ENCODE data around the gene DOCK7. TPM values are rescaled to one million over a fixed set of nuclear protein-coding genes. Genes with fewer than 3 reads are reported as not detected.

Gene DOCK7
- total and polyA plus RNA-seq, 2 of the 13 experiments (the other 11 are each of a cell fraction or from before 2014, with no cell fraction given), result 45.7 to 67.2 TPM

DNA sequence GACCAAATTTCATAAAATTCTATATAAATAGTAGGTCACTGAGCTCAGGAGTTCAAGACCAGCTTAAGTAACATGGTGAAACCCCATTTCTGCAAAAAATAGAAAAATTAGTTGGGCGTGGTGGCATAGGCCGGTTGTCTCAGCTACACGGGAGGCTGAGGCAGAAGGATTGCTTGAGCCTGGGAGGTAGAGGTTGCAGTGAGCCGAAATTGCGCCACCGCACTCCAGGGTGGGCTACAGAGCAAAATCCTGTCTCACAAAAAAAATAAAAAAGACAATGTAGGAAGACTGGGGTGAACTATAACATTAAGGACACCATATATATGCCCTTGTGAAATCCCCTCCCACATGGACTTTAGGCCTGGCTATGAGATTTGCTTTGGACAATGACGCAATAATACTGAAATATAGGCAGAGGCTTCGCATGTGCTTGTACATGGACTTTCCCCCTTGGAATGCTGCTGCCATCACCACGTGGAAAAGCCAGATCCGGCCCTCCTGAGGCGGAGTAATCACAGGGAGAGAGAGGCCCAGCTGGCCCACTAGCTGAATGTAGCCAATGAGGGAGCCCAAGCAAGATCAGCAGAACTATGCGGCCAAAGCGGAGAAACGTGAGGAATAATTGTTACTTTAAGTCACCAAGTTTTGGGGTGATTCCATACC, 264.5 kb downstream of the DOCK7 start (continued):
- 0 out of 2 replicates have a peak, but pooled peaks have one; percentile 45 for TF ChIP-seq AFF4 (CRISPR knock-in tag; IDR thresholded peaks at IDR 0.05)
- TF ChIP-seq ZNF292 (CRISPR knock-in tag; IDR thresholded peaks at IDR 0.05; ENCODE audit: borderline replicate concordance, low read depth), result peak; percentile 65
- peak; percentile 82 for TF ChIP-seq ZNF687 (CRISPR knock-in tag; IDR thresholded peaks at IDR 0.05)
- peak; percentile 65; the same call in 1 of the 2 replicates for TF ChIP-seq MXD1 (CRISPR knock-in tag; IDR thresholded peaks at IDR 0.05)
- peak; percentile 22; the same call in 1 of the 2 replicates for TF ChIP-seq RXRA (CRISPR knock-in tag; IDR thresholded peaks at IDR 0.05)
- TF ChIP-seq NFIC (IDR thresholded peaks at IDR 0.05; ENCODE audit: low read length), result peak; percentile 61; the same call in 1 of the 2 replicates
- peak; percentile 73 for TF ChIP-seq ZMYM2 (CRISPR knock-in tag; IDR thresholded peaks at IDR 0.05)
- TF ChIP-seq DR1 (CRISPR knock-in tag; IDR thresholded peaks at IDR 0.05), result peak; percentile 56; the same call in 1 of the 2 replicates
- TF ChIP-seq GZF1 (CRISPR knock-in tag; IDR thresholded peaks at IDR 0.05), result 0 out of 2 replicates have a peak, but pooled peaks have one; percentile 75
- TF ChIP-seq, protein P1, sequence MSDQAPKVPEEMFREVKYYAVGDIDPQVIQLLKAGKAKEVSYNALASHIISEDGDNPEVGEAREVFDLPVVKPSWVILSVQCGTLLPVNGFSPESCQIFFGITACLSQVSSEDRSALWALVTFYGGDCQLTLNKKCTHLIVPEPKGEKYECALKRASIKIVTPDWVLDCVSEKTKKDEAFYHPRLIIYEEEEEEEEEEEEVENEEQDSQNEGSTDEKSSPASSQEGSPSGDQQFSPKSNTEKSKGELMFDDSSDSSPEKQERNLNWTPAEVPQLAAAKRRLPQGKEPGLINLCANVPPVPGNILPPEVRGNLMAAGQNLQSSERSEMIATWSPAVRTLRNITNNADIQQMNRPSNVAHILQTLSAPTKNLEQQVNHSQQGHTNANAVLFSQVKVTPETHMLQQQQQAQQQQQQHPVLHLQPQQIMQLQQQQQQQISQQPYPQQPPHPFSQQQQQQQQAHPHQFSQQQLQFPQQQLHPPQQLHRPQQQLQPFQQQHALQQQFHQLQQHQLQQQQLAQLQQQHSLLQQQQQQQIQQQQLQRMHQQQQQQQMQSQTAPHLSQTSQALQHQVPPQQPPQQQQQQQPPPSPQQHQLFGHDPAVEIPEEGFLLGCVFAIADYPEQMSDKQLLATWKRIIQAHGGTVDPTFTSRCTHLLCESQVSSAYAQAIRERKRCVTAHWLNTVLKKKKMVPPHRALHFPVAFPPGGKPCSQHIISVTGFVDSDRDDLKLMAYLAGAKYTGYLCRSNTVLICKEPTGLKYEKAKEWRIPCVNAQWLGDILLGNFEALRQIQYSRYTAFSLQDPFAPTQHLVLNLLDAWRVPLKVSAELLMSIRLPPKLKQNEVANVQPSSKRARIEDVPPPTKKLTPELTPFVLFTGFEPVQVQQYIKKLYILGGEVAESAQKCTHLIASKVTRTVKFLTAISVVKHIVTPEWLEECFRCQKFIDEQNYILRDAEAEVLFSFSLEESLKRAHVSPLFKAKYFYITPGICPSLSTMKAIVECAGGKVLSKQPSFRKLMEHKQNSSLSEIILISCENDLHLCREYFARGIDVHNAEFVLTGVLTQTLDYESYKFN (CRISPR knock-in tag; conservative IDR thresholded peaks at IDR 0.05), result peak; percentile 83
- 0 out of 2 replicates have a peak, but pooled peaks have one; percentile 71 for TF ChIP-seq ZSCAN12 (CRISPR knock-in tag; IDR thresholded peaks at IDR 0.05)
- TF ChIP-seq TBX2 (CRISPR knock-in tag; IDR thresholded peaks at IDR 0.05; ENCODE audit: borderline replicate concordance), result peak; percentile 68
- peak; percentile 95 for TF ChIP-seq ZHX1 (CRISPR knock-in tag; IDR thresholded peaks at IDR 0.05; ENCODE audit: low read depth)

Measured in HepG2 (cell line).